Glutamatergic neuron (in vitro differentiated cells): Measurements from ENCODE around the gene MADD. TPM values are rescaled to one million over a fixed set of nuclear protein-coding genes. Genes with fewer than 3 reads are reported as not detected.

ENCODE experiments used
- DNase-seq: peaks from one replicate; pipeline ENCODE4 v3.0.0; 2022
- H3K27ac Mint-ChIP-seq: one replicate; pipeline ENCODE4 v1.8.0; 2020; ENCODE audit warnings: mild to moderate bottlenecking, mixed read lengths, inconsistent platforms; ENCODE audit not compliant: unreplicated experiment
- H3K27me3 Mint-ChIP-seq: one replicate; pipeline ENCODE4 v1.8.0; 2020; ENCODE audit warnings: mild to moderate bottlenecking, moderate library complexity, mixed read lengths, inconsistent platforms; ENCODE audit not compliant: unreplicated experiment
- H3K36me3 Mint-ChIP-seq: one replicate; pipeline ENCODE4 v1.8.0; 2020; ENCODE audit warnings: mild to moderate bottlenecking, mixed read lengths, inconsistent platforms; ENCODE audit not compliant: unreplicated experiment
- H3K4me1 Mint-ChIP-seq: one replicate; pipeline ENCODE4 v1.8.0; 2020; ENCODE audit warnings: mild to moderate bottlenecking, low read depth, mixed read lengths, inconsistent platforms; ENCODE audit not compliant: unreplicated experiment
- H3K4me3 Mint-ChIP-seq: one replicate; pipeline ENCODE4 v1.8.0; 2020; ENCODE audit warnings: mild to moderate bottlenecking, mixed read lengths, inconsistent platforms; ENCODE audit not compliant: unreplicated experiment
- H3K9me3 Mint-ChIP-seq: one replicate; pipeline ENCODE4 v1.8.0; 2020; ENCODE audit warnings: mild to moderate bottlenecking, moderate library complexity, mixed read lengths, inconsistent platforms; ENCODE audit not compliant: unreplicated experiment
- total RNA-seq: library from RNA; stranded (reverse); fragmentation: NEBNext Ultra II Directional; extraction: Animal tissue kit (Norgen Biotek cat#: 25700); gene quantifications from one replicate; pipeline ENCODE4 v1.2.1, GENCODE V29; 2021; ENCODE audit not compliant: unreplicated experiment
- TF ChIP-seq, protein P1 (sequence below): fragments of 200-600 bp; sonication (generic); IDR thresholded peaks from one replicate; pipeline ENCODE4 v1.5.0; 2021; ENCODE audit not compliant: partially characterized antibody, unreplicated experiment

The MADD gene
- total RNA-seq, 1 donor from 2014 or later: 115 TPM

DNA sequence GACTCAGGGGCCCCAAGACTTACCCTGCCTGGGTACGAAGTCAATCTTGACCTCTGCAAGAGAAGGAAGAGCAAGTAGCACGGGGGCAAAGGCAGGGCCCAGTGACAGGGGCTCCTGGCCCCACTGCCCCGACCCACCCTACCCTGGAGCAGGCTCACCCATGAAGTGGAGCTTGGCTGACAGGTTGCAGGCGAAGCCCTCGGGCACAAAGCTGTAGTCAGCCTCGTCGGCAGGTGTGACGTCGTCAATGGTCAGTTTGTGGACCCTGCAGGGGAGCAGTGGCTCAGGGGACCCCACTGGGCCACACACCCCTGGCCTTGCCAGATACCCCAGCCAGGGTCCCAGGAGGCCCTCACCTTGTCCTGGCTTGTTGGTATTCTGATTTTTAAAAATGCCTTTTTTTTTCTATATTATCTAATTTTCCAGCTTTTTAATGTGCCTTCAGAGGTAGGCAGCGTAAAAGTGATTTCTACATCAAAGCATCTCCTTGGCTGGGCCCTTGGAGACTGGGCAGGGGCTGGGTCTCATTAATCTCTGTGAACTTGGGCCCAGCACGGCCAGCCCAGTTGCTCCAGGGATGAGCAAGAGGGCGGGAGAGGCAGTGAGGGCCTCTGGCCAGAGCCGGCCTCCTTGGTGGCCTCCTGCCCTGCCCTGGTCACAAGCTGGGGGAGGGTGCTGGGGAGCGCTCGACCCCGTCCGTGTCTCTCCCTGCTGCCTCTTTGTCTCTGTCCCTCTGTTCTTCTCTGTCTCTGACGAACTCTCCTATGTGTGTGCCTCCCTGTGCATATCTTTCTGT lies 71.2 kb downstream of the MADD start:
- H3K27ac Mint-ChIP-seq: no peak overlapping the region
- peaks cover 12% of the 10 kb centered on the region for H3K27me3 Mint-ChIP-seq
- no peaks in the 10 kb centered on the region for H3K36me3 Mint-ChIP-seq
- H3K4me1 Mint-ChIP-seq: no peaks in the 10 kb centered on the region
- no peak overlapping the region for H3K4me3 Mint-ChIP-seq
- H3K9me3 Mint-ChIP-seq: peaks cover 1% of the 10 kb centered on the region
- TF ChIP-seq, protein P1, sequence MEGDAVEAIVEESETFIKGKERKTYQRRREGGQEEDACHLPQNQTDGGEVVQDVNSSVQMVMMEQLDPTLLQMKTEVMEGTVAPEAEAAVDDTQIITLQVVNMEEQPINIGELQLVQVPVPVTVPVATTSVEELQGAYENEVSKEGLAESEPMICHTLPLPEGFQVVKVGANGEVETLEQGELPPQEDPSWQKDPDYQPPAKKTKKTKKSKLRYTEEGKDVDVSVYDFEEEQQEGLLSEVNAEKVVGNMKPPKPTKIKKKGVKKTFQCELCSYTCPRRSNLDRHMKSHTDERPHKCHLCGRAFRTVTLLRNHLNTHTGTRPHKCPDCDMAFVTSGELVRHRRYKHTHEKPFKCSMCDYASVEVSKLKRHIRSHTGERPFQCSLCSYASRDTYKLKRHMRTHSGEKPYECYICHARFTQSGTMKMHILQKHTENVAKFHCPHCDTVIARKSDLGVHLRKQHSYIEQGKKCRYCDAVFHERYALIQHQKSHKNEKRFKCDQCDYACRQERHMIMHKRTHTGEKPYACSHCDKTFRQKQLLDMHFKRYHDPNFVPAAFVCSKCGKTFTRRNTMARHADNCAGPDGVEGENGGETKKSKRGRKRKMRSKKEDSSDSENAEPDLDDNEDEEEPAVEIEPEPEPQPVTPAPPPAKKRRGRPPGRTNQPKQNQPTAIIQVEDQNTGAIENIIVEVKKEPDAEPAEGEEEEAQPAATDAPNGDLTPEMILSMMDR: no peak
- DNase-seq: no peak

DNA sequence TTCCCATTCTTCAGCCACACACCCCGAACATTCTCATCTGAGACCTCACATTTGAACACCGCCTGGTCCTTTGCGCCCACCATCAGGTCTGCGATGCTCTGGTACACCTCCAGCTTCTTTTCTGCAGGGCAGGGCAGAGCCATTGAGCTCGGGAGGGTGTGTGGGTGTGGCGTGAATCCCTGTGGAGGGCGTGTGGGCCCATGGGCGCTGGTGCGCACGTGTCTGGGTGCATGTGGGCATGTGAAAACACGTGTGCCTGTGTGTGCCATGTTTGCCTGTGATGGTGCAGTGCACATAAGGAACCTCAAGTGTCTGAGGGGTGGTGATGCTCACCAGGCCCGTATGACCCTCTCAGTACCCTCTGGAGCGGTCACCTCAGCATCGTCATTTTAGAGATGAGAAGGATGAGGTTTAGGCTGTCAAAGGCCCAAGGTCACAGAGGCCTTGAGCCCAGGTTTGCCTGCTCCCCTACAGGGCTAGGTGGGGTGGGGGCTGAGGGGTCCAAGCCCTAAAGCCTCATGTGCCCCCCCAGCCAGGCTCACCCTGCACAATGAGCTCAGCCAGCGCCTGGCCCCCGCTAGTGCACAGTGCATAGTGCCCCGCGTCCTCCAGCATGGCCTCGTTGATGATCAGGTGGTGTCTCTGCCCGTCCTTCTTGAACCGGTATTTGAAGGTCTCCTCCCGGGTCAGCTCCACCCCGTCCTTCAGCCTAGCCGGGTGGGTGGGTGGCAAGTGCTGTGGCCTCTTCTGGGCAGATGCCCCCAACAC lies 72.3 kb downstream of the MADD start:
- DNase-seq: no peak
- H3K36me3 Mint-ChIP-seq: no peaks in the 10 kb centered on the region
- no peak overlapping the region for H3K4me3 Mint-ChIP-seq
- H3K27ac Mint-ChIP-seq: no peak overlapping the region
- no peaks in the 10 kb centered on the region for H3K4me1 Mint-ChIP-seq
- peaks cover 12% of the 10 kb centered on the region for H3K27me3 Mint-ChIP-seq
- peaks cover 1% of the 10 kb centered on the region for H3K9me3 Mint-ChIP-seq
- TF ChIP-seq, protein P1: no peak

DNA sequence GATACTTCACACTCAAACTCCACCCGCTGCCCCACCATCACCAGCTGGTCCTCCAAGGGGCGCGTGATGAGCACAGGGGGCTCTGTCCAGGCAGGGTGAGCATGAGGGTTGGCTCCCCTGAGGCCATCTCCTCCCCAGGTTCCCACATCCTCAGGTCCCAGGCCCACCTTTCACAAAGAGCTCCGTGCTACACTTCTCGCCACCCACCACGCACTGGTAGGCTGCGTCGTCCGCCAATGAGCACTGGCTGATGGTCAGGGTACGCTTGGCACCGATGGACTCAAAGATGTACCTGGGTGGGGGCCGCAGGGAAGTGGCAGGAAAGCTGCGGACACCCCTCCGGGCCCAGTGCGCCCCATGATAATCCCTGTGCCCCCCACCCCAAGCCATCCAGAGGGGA lies 72.9 kb downstream of the MADD start:
- TF ChIP-seq, protein P1: no peak
- Mint-ChIP-seq H3K4me1 (no peaks in the 10 kb centered on the region), H3K9me3 (peaks cover 1% of the 10 kb centered on the region), H3K27ac (no peak overlapping the region), H3K27me3 (peaks cover 12% of the 10 kb centered on the region), H3K36me3 (no peaks in the 10 kb centered on the region), H3K4me3 (no peak overlapping the region)
- DNase-seq: no peak

DNA sequence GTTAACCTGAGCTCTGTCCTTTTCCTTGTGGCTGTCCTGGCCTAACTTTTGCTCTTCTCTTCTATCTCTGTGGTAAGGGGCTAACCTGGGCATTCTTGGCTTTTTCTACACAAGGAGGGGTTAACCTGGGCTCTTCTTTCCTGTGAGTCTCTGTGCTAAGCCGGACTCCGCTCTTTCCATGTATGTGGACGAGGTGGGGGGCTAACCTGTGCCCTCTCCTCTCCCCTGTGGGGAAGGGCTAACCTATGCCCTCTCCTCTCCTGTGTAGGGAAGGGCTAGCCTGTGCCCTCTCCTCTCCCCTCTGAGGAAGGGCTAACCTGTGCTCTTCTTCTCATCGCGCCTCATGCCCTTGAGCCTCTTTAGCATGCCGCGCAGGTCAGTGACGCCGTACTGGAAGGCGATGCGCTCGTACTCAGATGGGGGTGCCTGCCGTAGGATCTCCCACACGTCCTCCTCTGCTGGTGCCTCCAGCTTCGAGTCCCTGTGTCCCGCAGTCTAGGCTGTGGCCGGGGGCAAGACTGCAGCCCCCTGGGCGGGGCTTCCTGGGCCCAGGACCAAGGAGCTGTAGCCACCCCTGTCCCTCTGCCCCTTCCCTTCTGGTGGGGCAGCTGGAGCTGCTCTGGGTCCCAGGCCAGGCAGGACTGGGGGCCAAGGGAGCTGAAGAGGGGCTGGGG lies 76.1 kb downstream of the MADD start:
- Mint-ChIP-seq H3K27me3 (peaks cover 10% of the 10 kb centered on the region), H3K9me3 (no peaks in the 10 kb centered on the region), H3K36me3 (no peaks in the 10 kb centered on the region), H3K4me1 (peaks cover 5% of the 10 kb centered on the region), H3K27ac (no peak overlapping the region), H3K4me3 (no peak overlapping the region)
- no peak for DNase-seq
- TF ChIP-seq, protein P1: no peak
